Kidney (tissue), 14 donors: ENCODE data around the gene NSUN3. TPM values are rescaled to one million over a fixed set of nuclear protein-coding genes. Genes with fewer than 3 reads are reported as not detected.

Experiments
- DNase-seq, 5 donors: peaks; one replicate each; pipeline ENCODE4 v3.0.0-alpha.2; 2013 to 2020
- FAIRE-seq: peaks from 2 replicates; lab custom pipeline; 2012; peaks lifted over from hg19 to GRCh38; lab: Jason Lieb, UNC
- H3K27ac ChIP-seq, 2 donors: one replicate each; pipeline ENCODE4 v1.7.0; 2013; ENCODE audit warnings: low read depth in 2 of 2, low read length in 2 of 2, inconsistent platforms in 1 of 2
- H3K27me3 ChIP-seq: one replicate; pipeline ENCODE4 v1.7.1; 2013; ENCODE audit warnings: low read length, inconsistent platforms; ENCODE audit not compliant: control insufficient read depth, insufficient read depth
- H3K36me3 ChIP-seq, 3 donors: one replicate each; pipeline versions ENCODE4 v1.7.0 to v1.7.1; 2013; ENCODE audit warnings: low read length in 3 of 3, control low read depth in 1 of 3, inconsistent platforms in 1 of 3; ENCODE audit not compliant: insufficient read depth in 3 of 3, control insufficient read depth in 2 of 3
- H3K4me1 ChIP-seq, 3 donors: one replicate each; pipeline versions ENCODE4 v1.7.0 to v1.7.1; 2013; ENCODE audit warnings: low read length in 3 of 3, inconsistent platforms in 1 of 3, low read depth in 1 of 3; ENCODE audit not compliant: control insufficient read depth in 2 of 3, insufficient read depth in 2 of 3
- H3K4me3 ChIP-seq, 3 donors: one replicate each; pipeline versions ENCODE4 v1.7.0 to v1.8.1; 2013; ENCODE audit warnings: low read length in 3 of 3, control low read depth in 1 of 3, inconsistent platforms in 1 of 3
- H3K9ac ChIP-seq, 3 donors: one replicate each; pipeline versions ENCODE4 v1.7.0 to v1.7.1; 2013; ENCODE audit warnings: low read length in 3 of 3, control low read depth in 1 of 3, inconsistent platforms in 1 of 3
- H3K9me3 ChIP-seq, 3 donors: one replicate each; pipeline versions ENCODE4 v1.7.0 to v1.7.1; 2013; ENCODE audit warnings: low read length in 3 of 3, control low read depth in 1 of 3, inconsistent platforms in 1 of 3; ENCODE audit not compliant: control insufficient read depth in 2 of 3, insufficient read depth in 1 of 3
- CTCF ChIP-seq: IDR thresholded peaks from 3 replicates; pipeline ENCODE4 v1.5.1; 2012; ENCODE audit warnings: mild to moderate bottlenecking, moderate library complexity, borderline replicate concordance; ENCODE audit not compliant: insufficient read depth; ENCODE audit errors: extremely low read depth
- intact Hi-C: fragments of 100-400 bp; cut with DNase I; formaldehyde crosslinking; loops from one replicate; pipeline ENCODE4 v1.11.1; 2022
- polyA plus RNA-seq: library from polyadenylated mRNA; stranded (reverse); fragments of 350-450 nt; fragmentation: Illumina TruSeq; extraction: RNeasy Lipid Tissue Mini Kit (QIAGEN cat#74804); gene quantifications from one replicate; pipeline ENCODE4 v1.2.3, GENCODE V29; 2014; ENCODE audit warnings: low read depth, low replicate concordance; ENCODE audit not compliant: insufficient read depth
- total RNA-seq: library from RNA; stranded (reverse); fragmentation: NEBNext Ultra II Directional; extraction: Animal tissue kit (Norgen Biotek cat#: 25700); gene quantifications from one replicate; pipeline ENCODE4 v1.2.1, GENCODE V29; 2021
- donor health status: control.
- donor health status: control.
- donor health status: control.
- donor health status: control.
- donor health status: control.
- donor health status: DM: yes; HTN: yes; CAD: no.
- donor health status: Normal renal cell carcinoma (clear cell type).

The NSUN3 gene
- total and polyA plus RNA-seq, 2 donors from 2014 or later, result 6.5 to 16.3 TPM

- no peak overlapping the region for H3K4me3 ChIP-seq
- H3K27ac ChIP-seq, result no peak overlapping the region
- H3K36me3 ChIP-seq, result no peaks in the 10 kb centered on the region
- no peak for TF ChIP-seq CTCF
- H3K9ac ChIP-seq, result no peak overlapping the region
- no peaks in the 10 kb centered on the region for H3K4me1 ChIP-seq
- FAIRE-seq (no peak), DNase-seq (no peak)
- H3K27me3 ChIP-seq, result no peaks in the 10 kb centered on the region
- intact Hi-C loops, result no loop called here
- no peaks in the 10 kb centered on the region for H3K9me3 ChIP-seq
Measured at GRCh38 chr3:94159062-94159828, 96.4 kb downstream of the NSUN3 start.

GRCh38 chr3:94162700-94163099 lies 99.8 kb downstream of the NSUN3 start:
- H3K27me3 ChIP-seq, result no peaks in the 10 kb centered on the region
- H3K4me1 ChIP-seq, result no peaks in the 10 kb centered on the region
- TF ChIP-seq CTCF, result no peak
- H3K27ac ChIP-seq, result no peak overlapping the region
- H3K9me3 ChIP-seq, result no peaks in the 10 kb centered on the region
- no peaks in the 10 kb centered on the region for H3K36me3 ChIP-seq
- no peak overlapping the region for H3K4me3 ChIP-seq
- no peak overlapping the region for H3K9ac ChIP-seq
- FAIRE-seq, result no peak
- no peak for DNase-seq
- intact Hi-C loops, result no loop called here

- no peaks in the 10 kb centered on the region for H3K36me3 ChIP-seq
- FAIRE-seq (no peak), DNase-seq (no peak)
- H3K27ac ChIP-seq, result no peak overlapping the region
- no peak overlapping the region for H3K4me3 ChIP-seq
- H3K4me1 ChIP-seq, result no peaks in the 10 kb centered on the region
- intact Hi-C loops, result no loop called here
- H3K9me3 ChIP-seq, result no peaks in the 10 kb centered on the region
- no peak for TF ChIP-seq CTCF
- H3K9ac ChIP-seq, result no peak overlapping the region
- no peaks in the 10 kb centered on the region for H3K27me3 ChIP-seq
Measured at GRCh38 chr3:94167346-94167745, 104.5 kb downstream of the NSUN3 start.

- FAIRE-seq, result no peak
- intact Hi-C loops, result no loop called here
- DNase-seq, result peak in 1 of 5 donors; percentile 16
- H3K4me1 ChIP-seq, result no peaks in the 10 kb centered on the region
- no peak overlapping the region for H3K9ac ChIP-seq
- no peak overlapping the region for H3K4me3 ChIP-seq
- TF ChIP-seq CTCF, result no peak
- no peaks in the 10 kb centered on the region for H3K27me3 ChIP-seq
- H3K36me3 ChIP-seq, result no peaks in the 10 kb centered on the region
- H3K9me3 ChIP-seq, result no peaks in the 10 kb centered on the region
- no peak overlapping the region for H3K27ac ChIP-seq
Measured at GRCh38 chr3:94167796-94168195, 104.9 kb downstream of the NSUN3 start.
